DMS 273 (cell line): ENCODE data around the gene THRAP3.
A peak's percentile ranks its signal among the peaks of the same experiment; 100 is the strongest.
"Not testable (repeated sequence)": the region's sequence is repeated elsewhere in the genome, so short reads cannot be mapped to it uniquely, and the experiment has no call there.

ENCODE experiments used
- DNase-seq: peaks from one replicate; lab custom pipeline; 2025; ENCODE audit not compliant: unreplicated experiment; lab: John Stamatoyannopoulos, UW

The THRAP3 gene, protein sequence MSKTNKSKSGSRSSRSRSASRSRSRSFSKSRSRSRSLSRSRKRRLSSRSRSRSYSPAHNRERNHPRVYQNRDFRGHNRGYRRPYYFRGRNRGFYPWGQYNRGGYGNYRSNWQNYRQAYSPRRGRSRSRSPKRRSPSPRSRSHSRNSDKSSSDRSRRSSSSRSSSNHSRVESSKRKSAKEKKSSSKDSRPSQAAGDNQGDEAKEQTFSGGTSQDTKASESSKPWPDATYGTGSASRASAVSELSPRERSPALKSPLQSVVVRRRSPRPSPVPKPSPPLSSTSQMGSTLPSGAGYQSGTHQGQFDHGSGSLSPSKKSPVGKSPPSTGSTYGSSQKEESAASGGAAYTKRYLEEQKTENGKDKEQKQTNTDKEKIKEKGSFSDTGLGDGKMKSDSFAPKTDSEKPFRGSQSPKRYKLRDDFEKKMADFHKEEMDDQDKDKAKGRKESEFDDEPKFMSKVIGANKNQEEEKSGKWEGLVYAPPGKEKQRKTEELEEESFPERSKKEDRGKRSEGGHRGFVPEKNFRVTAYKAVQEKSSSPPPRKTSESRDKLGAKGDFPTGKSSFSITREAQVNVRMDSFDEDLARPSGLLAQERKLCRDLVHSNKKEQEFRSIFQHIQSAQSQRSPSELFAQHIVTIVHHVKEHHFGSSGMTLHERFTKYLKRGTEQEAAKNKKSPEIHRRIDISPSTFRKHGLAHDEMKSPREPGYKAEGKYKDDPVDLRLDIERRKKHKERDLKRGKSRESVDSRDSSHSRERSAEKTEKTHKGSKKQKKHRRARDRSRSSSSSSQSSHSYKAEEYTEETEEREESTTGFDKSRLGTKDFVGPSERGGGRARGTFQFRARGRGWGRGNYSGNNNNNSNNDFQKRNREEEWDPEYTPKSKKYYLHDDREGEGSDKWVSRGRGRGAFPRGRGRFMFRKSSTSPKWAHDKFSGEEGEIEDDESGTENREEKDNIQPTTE

DNA sequence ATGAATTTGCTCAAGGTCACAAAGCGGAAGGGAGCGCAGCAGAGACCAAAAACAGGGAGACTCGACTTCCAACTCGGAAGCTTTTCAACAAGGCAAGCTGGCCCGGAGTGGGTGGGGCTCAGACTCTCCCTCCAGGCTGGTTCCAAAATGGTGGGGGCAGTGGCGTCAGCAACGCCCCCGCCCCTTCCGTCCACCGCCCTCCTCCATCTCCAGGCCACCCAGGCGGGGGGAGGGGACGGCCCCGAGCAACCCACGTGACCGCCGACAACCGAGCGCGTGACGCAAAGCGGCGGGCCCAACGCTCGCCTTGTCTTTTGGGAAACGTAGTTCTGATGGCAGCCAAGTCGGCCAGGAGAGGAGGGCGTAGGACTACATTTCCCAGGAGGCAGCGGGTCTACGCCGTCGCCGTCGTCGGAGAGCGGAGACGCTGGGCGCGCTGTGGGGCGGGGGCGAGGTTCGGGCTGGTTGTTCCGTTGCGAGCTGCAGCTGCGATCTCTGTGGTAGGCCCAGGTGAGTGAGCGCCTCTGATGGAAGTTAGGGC, at the start of gene THRAP3:
THRAP3 (plus strand) TSS at position 448 of the 541 bp plus-strand sequence. CDS start 58,121 bp downstream, outside the sequence.
- DNase-seq = peak; percentile 100

DNA sequence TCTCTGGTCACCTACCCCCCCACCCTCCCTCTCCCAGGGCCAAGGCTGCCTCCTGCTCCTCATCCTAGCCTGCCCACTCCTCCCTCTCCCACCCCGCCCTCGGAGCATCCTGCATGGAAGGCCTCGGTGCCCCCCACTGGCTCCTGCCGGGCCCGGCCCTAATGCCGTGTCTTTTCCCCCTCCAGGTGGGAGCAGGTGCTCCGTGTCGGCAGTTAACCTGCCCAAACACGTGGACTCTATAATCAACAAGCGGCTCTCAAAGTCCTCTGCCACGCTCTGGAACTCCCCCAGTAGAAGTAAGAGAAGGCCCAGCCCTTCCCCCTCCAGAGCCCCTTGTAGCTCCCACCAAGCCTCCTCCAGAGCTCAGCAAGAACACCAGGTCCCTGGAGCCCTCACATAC, 49.5 kb upstream of the THRAP3 start:
- no peak for DNase-seq

DNA sequence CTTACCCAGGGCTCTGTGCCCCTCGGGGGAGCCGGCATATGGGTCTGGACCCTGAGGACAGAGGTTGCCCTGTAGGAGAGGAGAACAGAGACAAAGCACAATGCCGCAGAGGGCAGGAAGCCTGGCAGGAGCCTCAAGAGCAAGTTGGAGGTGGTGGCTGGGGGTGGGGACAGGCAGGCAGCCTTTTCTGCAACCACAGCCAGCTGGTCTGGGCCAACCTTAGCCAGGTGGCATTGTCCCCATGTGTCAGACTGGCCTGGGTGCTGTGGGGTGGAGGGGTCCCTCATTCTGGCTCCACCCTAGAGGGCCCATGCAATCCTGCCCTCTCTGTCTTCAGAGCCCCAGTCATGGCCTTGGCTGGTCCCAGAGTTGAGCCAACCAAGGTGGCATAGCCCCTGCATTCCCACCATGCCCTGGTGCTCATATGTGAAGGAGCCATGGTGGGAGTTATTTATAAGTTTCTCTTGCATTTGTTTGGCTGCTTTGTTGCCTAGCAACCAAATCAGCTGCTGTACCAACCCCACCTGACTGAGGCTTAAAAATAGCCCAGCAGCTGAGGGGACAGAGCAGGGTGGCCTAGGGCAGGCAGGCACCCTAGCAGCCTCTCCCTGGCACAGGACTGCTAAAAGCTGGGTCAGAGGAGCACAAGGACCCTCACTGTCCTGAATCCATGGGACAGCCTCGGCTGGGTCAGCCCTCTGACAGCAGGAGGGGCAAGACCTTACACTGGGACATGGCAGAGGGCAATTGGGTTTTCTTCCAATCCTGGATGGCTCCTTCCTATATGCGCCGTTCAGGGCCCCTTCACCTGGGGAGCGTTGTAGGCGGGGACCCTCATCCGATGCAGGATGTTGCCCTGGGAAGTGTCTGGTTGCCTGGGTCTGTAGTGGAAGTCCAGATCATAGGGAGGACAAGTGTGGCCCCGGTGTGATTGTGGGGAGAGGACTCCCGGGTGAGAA, 48.8 kb upstream of the THRAP3 start:
- peak; percentile 33 for DNase-seq

DNA sequence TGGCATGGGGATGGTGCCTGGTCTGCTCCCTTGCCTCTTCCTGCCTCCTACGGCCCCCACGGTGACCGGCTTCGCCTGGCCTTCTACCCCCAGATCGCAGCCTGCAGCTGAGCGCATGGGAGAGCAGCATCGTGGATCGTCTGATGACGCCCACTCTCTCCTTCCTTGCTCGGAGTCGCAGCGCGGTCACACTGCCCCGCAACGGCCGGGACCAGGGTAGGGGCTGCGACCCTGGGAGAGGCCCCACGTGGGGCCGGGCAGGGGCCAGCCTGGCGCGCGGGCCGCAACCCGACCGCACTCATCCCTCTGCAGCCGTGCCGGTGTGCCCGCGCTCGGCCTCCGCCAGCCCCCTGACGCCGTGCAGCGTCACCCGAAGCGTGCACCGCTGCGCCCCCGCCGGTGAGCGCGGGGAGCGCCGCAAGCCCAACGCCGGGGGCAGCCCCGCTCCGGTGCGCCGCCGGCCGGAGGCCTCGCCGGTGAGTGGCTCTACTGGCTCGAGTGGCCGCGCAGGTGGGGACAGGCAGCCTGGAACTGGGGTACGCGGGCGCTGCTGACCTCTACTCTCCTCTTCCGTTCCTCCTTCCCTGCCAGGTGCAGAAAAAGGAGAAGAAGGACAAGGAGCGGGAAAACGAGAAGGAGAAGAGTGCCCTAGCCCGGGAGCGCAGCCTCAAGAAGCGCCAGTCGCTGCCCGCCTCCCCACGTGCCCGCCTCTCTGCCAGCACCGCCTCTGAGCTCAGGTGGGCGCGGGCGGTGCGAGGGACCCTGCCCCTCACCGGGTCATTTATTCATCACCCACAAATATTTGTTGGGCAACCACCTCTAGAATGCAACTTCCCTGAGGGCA, 47.9 kb upstream of the THRAP3 start:
- DNase-seq = no peak

DNA sequence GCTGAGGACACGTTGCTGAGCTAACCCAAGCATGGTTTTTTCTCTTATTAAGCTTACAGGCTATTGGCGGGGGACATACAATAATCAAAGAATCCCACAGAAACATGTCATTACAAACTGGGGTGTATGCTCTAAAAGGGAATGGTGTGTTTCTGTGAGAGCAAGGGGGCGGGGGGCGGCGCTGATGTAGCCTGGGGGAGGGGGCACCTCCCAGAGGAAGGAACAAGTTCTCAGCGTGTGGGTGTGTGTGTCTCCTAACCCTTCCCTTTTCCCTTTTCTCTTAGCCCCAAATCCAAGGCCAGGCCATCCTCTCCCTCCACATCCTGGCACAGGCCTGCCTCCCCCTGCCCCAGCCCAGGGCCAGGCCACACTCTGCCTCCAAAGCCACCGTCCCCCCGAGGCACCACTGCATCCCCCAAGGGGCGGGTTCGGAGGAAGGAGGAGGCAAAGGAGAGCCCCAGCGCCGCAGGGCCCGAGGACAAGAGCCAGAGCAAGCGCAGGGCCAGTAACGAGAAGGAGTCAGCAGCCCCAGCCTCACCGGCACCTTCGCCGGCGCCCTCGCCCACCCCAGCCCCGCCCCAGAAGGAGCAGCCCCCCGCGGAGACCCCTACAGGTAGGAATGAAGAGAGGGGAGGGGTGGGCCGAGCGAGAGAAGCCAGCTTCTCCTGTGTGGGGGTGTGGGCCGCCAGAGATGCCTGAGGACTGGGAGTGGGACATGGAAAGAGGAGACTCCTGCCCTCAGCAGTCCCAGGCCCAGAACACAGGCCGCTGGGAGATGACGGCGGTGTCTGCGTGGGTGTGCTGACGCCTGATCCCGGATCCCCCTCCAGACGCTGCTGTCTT, 46.4 kb upstream of the THRAP3 start:
- DNase-seq = no peak

DNA sequence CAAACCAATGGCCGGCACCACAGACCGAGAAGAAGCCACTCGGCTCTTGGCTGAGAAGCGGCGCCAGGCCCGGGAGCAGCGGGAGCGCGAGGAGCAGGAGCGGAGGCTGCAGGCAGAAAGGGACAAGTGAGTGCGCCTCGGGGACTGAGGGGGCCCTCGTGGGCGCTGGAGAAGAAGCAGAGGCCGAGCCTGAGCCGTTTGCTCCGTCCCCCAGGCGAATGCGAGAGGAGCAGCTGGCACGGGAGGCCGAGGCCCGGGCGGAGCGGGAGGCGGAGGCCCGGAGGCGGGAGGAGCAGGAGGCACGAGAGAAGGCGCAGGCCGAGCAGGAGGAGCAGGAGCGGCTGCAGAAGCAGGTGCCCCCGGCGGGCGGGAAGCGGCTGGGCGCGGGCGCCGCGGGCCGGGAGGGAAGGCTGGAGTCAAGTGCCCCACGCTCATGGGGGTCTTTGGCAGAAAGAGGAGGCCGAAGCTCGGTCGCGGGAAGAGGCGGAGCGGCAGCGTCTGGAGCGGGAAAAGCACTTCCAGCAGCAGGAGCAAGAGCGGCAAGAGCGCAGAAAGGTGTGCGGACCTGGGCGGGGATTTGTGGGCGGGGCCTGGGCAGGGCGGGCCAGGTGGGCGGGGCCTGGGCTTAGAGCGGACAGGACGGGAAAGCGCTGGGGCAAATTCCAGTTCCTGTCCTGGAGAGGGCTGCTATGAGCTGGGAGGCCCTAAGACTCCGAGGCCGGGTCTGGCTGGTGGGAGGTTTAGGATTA, 45.6 kb upstream of the THRAP3 start:
- no peak for DNase-seq

DNA sequence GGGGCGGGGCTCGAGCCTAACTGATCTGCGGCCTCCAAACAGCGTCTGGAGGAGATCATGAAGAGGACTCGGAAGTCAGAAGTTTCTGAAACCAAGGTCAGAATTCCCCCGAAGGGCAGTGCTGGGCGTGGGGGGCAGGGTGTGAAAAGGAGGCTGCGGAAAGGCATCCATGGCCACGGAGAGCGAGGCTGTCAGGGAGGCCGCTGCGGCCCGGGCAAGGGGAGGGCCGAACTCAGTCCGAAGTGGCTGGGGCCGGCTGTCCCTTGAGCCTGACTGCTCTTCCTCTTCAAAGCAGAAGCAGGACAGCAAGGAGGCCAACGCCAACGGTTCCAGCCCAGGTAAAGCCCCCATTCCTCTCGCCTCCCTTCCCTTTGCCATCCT, 45.0 kb upstream of the THRAP3 start:
- no peak for DNase-seq

DNA sequence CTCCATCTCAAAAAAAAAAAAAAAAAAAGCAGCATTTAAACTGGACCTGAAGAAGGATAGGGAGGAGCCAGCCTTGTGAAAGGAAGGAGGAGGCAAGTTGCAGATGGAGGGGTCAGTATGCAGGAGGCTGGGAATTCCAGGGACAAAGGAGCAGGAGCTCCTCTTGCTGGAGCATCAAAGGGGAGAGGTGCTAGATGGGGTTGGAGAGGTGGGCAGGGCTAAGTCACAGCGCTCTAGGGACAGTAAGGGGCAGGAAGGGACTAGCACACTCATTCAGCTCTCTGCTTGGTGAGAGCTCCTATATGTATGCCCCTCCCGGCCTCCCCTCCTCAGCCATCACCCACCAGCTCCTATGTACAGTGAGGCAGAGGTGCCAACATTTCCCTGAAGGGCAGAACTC, 41.5 kb upstream of the THRAP3 start:
- DNase-seq = no peak

DNA sequence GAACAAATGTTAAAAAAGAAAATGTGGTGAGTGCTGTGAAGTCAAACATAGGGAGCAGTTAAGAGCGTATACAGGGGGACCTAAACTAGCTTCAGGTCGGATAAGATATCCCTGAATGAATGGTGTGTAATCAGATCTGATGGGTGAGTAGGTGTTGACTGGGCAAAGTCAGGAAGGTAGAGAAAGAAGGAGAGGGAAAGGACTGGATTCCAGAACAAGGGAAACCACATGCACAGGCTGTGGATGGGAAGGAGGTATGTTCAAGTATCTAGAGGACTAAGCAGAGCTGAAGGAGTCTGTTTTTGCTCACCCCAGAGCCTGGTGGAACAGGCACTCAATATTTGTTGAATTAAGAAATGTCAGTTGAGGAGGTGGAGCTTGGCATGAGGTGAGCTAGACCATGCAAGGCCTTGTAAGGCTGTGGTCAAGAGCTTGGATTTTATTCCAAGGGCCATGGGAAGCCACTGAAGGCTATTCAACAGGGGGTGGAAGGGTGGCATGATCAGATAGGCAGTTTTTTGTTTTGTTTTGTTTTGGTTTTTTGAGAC, 40.9 kb upstream of the THRAP3 start:
- no peak for DNase-seq

DNA sequence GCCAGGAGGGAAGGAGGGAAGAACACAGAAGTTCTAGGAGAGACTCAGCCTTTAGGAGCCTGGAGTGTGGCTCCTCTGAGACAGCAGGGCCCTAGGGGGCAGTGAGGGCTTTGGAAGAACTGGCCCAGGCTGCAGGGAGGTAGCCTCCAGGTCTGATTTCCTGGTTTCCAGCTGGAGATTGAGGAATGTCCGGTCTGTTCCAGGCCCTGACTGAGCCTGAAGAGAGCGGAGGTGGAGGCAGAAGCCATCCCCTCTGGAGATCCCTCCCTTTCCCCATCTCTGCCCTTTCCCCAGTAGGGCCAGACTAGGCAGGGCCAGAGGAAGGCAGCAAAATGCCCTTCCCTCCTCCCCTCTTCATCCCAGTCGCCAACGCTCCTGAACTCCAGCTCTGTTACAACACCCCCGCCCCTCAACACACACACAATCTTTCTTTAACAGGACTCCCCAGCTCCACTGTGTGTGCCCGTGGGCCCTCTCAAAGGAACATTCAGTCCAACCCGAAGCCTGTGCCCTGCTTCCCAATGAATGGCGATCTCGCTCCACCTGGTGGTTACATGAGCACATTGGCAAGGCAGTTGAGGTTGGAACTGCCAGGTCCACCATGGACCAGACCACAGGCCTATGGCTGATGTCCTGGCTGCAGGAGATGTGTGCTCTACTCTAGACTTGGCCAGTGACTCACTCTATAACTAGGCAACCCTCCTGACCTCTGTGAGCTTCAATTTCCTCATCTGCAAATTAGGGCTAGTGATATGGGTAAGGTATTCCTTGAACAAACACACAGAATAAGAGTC, 36.2 kb upstream of the THRAP3 start:
- peak; percentile 93 for DNase-seq

DNA sequence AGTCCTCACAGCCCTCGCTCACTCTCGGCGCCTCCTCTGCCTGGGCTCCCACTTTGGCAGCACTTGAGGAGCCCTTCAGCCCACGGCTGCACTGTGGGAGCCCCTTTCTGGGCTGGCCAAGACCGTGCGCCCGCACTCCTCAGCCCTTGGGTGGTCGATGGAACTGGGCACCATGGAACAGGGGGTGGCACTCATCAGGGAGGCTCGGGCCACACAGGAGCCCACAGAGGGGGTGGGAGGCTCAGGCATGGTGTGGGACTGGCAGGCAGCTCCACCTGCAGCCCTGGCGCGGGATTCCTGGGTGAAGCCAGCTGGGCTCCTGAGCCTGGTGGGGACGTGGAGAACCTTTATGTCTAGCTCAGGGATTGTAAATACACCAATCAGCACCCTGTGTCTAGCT, 27.4 kb upstream of the THRAP3 start:
- DNase-seq = not testable (repeated sequence)

DNA sequence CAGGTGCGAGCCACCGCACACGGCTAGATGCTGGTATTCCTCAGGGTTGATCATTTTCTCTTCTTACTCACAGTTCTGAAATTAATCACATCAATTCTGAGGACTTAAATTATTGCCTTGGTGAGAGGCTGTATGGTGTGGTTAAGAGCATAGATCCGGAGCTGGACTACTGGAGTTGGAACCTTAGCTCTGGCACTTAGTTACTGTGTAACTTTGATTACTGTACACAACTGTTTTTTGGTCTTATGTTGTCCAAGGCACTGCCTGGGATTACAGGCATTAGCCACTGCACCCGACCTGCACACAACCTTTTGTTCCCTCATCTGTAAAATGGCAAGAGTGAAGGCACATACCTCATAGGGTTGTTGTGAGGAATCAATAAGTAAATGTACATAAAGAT, 25.6 kb upstream of the THRAP3 start:
- no peak for DNase-seq

DNA sequence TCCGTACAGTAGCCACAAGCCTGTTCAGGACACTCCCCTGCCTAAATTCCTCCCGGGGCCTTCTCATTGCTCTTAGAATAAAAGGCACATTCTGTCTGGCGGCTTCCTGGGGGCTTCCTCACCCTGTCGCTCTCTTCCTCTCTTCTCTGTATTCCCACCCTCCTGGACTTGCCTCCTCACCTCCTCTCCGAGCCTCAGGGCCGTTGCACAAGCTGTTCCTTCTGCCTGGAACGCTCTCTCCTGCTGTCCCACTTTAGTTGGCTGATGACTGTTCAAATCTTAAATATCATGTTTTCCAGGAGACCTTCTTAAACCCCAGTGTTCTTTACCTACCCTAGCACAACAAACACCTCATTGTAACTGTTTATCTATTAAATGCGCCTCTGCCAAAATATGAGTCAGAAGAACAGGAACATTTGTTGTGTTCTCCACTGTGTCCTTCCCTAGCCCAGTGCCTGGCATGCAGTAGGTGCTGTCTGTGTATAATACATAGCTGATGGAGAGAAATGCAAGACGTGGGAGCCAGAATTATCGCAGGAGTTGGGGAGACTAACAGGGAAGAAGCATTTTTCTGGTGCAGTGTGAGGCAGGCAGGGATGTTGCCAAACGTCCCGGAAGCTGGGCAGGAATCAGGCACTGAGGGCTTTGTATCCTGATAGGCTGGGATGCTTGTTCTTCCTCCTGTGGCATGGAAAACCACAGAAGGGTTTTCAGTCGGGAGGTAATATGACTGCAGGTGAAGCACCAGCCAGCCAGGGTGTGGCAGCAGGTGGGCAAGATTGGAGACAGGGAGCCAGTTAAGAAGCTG, 24.1 kb upstream of the THRAP3 start:
- no peak for DNase-seq

DNA sequence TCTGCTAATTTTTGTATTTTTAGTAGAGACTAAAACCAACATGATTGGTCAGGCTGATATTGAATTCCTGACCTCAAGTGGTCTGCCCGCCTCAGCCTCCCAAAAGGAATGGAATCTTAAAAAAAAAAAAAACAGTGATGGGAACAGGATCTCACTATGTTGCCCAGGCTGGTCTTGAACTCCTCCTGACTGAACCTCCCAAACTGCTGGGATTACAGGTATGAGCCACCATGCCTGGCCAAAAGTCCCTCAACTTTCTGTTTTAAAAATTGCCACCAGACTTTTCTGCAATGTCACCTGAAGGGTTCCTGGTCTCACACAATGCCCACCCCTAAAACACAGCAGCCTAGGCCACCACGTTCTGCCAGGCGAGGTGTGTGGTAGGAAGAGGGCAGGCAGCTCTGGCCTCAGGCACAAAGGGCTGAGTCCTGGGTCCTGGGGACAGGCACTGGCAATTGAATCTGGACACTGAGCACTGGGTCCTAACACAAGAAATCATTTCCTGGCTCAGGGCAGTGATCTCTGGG, 21.2 kb upstream of the THRAP3 start:
- no peak for DNase-seq

DNA sequence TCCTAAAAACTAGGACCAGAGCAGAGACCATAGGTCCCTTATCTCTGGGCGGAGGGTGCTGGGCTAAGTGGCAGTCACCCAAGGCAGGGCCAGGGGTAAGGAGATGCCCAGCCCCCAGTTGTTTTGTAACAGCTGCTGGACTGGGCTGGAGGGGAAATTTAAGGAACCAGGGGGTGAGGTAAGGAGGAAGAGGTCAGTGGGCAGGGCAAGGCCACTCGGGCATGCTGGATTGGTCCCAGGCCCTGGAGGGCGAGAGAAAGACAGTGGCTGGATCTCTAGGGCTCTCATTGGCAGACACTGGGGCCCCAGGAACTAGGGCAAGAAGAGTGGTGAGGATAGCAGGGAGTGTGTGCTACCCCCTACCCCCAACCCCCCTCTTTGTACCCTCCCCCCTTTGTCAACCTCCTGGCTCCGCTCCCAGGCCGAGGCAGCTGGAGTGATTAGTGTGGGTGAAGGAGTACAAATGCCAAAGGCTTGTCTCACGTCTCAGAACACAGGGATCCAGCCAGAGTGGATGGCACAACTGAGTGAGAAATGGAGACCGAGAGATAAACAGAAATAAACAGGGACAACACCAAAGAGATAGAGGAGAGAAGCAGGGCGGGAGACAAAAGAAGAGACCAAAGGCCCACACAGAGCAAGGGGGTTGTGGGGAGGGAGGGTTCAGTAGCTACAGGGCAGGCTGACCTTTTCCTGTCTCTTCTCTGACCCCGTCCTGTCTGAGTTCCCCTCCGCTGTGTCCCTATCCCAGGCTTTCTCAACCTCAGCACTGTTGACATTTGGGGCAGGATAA, 20.5 kb upstream of the THRAP3 start:
- peak; percentile 90 for DNase-seq
